CD4-positive, alpha-beta T cell (primary cell): ENCODE measurements around the gene RNF220. TPM values are rescaled to one million over a fixed set of nuclear protein-coding genes. Genes with fewer than 3 reads are reported as not detected.

Experiments used
- ATAC-seq: fragments of 200-7000 bp; cut with Tn5 transposase; one replicate; pipeline ENCODE4 v1.10.0; 2022; ENCODE audit warnings: mild to moderate bottlenecking; ENCODE audit not compliant: poor library complexity
- CTCF ChIA-PET: fragments of 350-600 bp; sonication (Branson Sonifier 250); formaldehyde crosslinking; loops from one replicate; lab custom pipeline; 2021; ENCODE audit warnings: antibody characterized with exemption, inconsistent platforms; lab: Charles Lee
- POLR2A ChIA-PET: fragments of 350-600 bp; sonication (Branson Sonifier 250); formaldehyde crosslinking; loops from one replicate; lab custom pipeline; 2021; ENCODE audit warnings: antibody characterized with exemption, inconsistent platforms; lab: Charles Lee
- DNase-seq, 14 experiments: peaks; one replicate each; pipeline ENCODE4 v3.0.0-alpha.2; 2013 to 2020; ENCODE audit warnings: mixed read lengths in 2 of 14
- H3K27ac ChIP-seq, 2 donors: one replicate each; pipeline versions ENCODE4 v1.5.1 to v1.7.0; 2013; ENCODE audit warnings: low read length in 2 of 2, low read depth in 1 of 2, mild to moderate bottlenecking in 1 of 2
- H3K27me3 ChIP-seq, 2 experiments: 1 replicate in 1 of 2; 2 replicates in 1 of 2; pipeline versions ENCODE4 v1.6.1 to v1.7.0; 2013; ENCODE audit warnings: low read length in 2 of 2, control low read depth in 1 of 2, mild to moderate bottlenecking in 1 of 2, moderate library complexity in 1 of 2; ENCODE audit not compliant: insufficient read depth in 2 of 2, control insufficient read depth in 1 of 2
- H3K36me3 ChIP-seq: one replicate; pipeline ENCODE4 v1.6.1; 2013; ENCODE audit warnings: low read length, control low read depth; ENCODE audit not compliant: insufficient read depth
- H3K4me1 ChIP-seq: one replicate; pipeline ENCODE4 v1.6.1; 2013; ENCODE audit warnings: low read length, control low read depth; ENCODE audit not compliant: insufficient read depth
- H3K4me3 ChIP-seq: one replicate; pipeline ENCODE4 v1.5.1; 2013; ENCODE audit warnings: mild to moderate bottlenecking, low read length, moderate library complexity
- H3K9me3 ChIP-seq, 2 experiments: 1 replicate in 1 of 2; 2 replicates in 1 of 2; pipeline versions ENCODE4 v1.6.1 to v1.7.0; 2013; ENCODE audit warnings: low read length in 2 of 2, mild to moderate bottlenecking in 2 of 2, control low read depth in 1 of 2, moderate library complexity in 1 of 2; ENCODE audit not compliant: control insufficient read depth in 1 of 2, insufficient read depth in 1 of 2
- H3K27ac Mint-ChIP-seq: one replicate; pipeline ENCODE4 v1.8.0; 2020; ENCODE audit warnings: mixed read lengths
- H3K27me3 Mint-ChIP-seq: one replicate; pipeline ENCODE4 v1.8.0; 2021; ENCODE audit warnings: mixed read lengths
- H3K36me3 Mint-ChIP-seq: one replicate; pipeline ENCODE4 v1.8.0; 2021; ENCODE audit warnings: low read depth, mixed read lengths
- H3K4me1 Mint-ChIP-seq: one replicate; pipeline ENCODE4 v1.8.0; 2021; ENCODE audit warnings: low read depth, mixed read lengths
- H3K4me3 Mint-ChIP-seq: one replicate; pipeline ENCODE4 v1.8.0; 2020; ENCODE audit warnings: mild to moderate bottlenecking, mixed read lengths
- H3K9me3 Mint-ChIP-seq: one replicate; pipeline ENCODE4 v1.8.0; 2020; ENCODE audit warnings: mixed read lengths
- CTCF ChIP-seq: fragments of 200-600 bp; IDR thresholded peaks from one replicate; pipeline ENCODE4 v1.8.0; 2022; ENCODE audit warnings: antibody characterized with exemption, mild to moderate bottlenecking
- intact Hi-C, 2 experiments: fragments of 100-400 bp; cut with DNase I in 1 of 2; cut with micrococcal nuclease in 1 of 2; formaldehyde crosslinking; loops; one replicate each; pipeline versions ENCODE4 v1.15.1 to v1.9.0; 2023 to 2025; cut with DNase I, micrococcal nuclease
- total RNA-seq, 174 experiments: library from RNA in 2 of 174; stranded (reverse) in 2 of 174; gene quantifications; one replicate each; pipeline ENCODE4 v1.2.3 and lab custom pipeline; 2021 to 2026

RNF220 gene
- total RNA-seq, 2 experiments from 2014 or later, result 76.0 to 77.9 TPM

GRCh38 chr1:44539991-44540730 is 135.1 kb downstream of the RNF220 start:
- POLR2A ChIA-PET, result no interaction called here
- no peaks in the 10 kb centered on the region for H3K9me3 Mint-ChIP-seq
- H3K27me3 Mint-ChIP-seq, result peaks cover 22% of the 10 kb centered on the region
- intact Hi-C loops, result no loop called here
- DNase-seq (no peak), ATAC-seq (no peak)
- CTCF ChIA-PET, result no interaction called here
- H3K4me1 Mint-ChIP-seq, result no peaks in the 10 kb centered on the region
- Histone ChIP-seq H3K27ac (no peak overlapping the region), H3K4me1 (no peaks in the 10 kb centered on the region), H3K9me3 (no peaks in the 10 kb centered on the region), H3K27me3 (peaks cover 6 to 14% of the 10 kb centered on the region in 2 experiments), H3K36me3 (no peaks in the 10 kb centered on the region), H3K4me3 (no peak overlapping the region)
- no peak for TF ChIP-seq CTCF
- no peak overlapping the region for H3K4me3 Mint-ChIP-seq
- no peak overlapping the region for H3K27ac Mint-ChIP-seq
- H3K36me3 Mint-ChIP-seq, result no peaks in the 10 kb centered on the region

- Mint-ChIP-seq H3K36me3 (no peaks in the 10 kb centered on the region), H3K27ac (no peak overlapping the region), H3K4me3 (no peak overlapping the region), H3K27me3 (peaks cover 25% of the 10 kb centered on the region), H3K4me1 (no peaks in the 10 kb centered on the region), H3K9me3 (no peaks in the 10 kb centered on the region)
- Histone ChIP-seq H3K27ac (no peak overlapping the region), H3K4me3 (no peak overlapping the region), H3K36me3 (no peaks in the 10 kb centered on the region), H3K4me1 (no peaks in the 10 kb centered on the region), H3K9me3 (no peaks in the 10 kb centered on the region), H3K27me3 (peaks cover 6 to 14% of the 10 kb centered on the region in 2 experiments)
- no peak for TF ChIP-seq CTCF
- no peak for ATAC-seq
- CTCF ChIA-PET, result no interaction called here
- intact Hi-C loops, result no loop called here
- POLR2A ChIA-PET, result interaction anchor here (0.6 kb wide), 1 partner anchor 9 kb away, joined by 3 read pairs; no protein-coding TSS in a partner anchor
- DNase-seq, result no peak
Observed at GRCh38 chr1:44542420-44543063, 137.5 kb downstream of the RNF220 start.

- ATAC-seq, result no peak
- CTCF ChIA-PET, result no interaction called here
- H3K4me3 Mint-ChIP-seq, result no peak overlapping the region
Observed at GRCh38 chr1:44543064-44543744, 138.1 kb downstream of the RNF220 start.

More at GRCh38 chr1:44543064-44543744, 138.1 kb downstream of the RNF220 start:
- intact Hi-C loops, result no loop called here
- Histone ChIP-seq H3K4me1 (no peaks in the 10 kb centered on the region), H3K27me3 (peaks cover 6 to 14% of the 10 kb centered on the region in 2 experiments), H3K9me3 (no peaks in the 10 kb centered on the region), H3K36me3 (no peaks in the 10 kb centered on the region), H3K27ac (no peak overlapping the region), H3K4me3 (no peak overlapping the region)
- H3K9me3 Mint-ChIP-seq, result no peaks in the 10 kb centered on the region
- no peaks in the 10 kb centered on the region for H3K36me3 Mint-ChIP-seq
- no peaks in the 10 kb centered on the region for H3K4me1 Mint-ChIP-seq
- no peak for TF ChIP-seq CTCF
- no peak overlapping the region for H3K27ac Mint-ChIP-seq
- POLR2A ChIA-PET, result interaction anchor here (0.6 kb wide), 1 partner anchor 9 kb away, joined by 3 read pairs; no protein-coding TSS in a partner anchor
- H3K27me3 Mint-ChIP-seq, result peaks cover 25% of the 10 kb centered on the region
- peak in 1 of 14 experiments; percentile 22 for DNase-seq
